CD14-positive monocyte (primary cell): ENCODE results near the gene THRB. TPM values are rescaled to one million over a fixed set of nuclear protein-coding genes. Genes with fewer than 3 reads are reported as not detected.

ENCODE experiments used
- DNase-seq, 3 donors: peaks; one replicate each; pipeline ENCODE4 v3.0.0-alpha.2; 2011 to 2022
- H2AFZ ChIP-seq: 2 replicates; pipeline ENCODE4 v1.6.0; 2012; ENCODE audit warnings: mild to moderate bottlenecking, low read depth, low read length, inconsistent platforms; ENCODE audit not compliant: insufficient read depth, poor library complexity, severe bottlenecking
- H3K27ac ChIP-seq, 2 donors: 1 replicate in 1 of 2; 2 replicates in 1 of 2; pipeline ENCODE4 v1.5.1; 2012 to 2013; ENCODE audit warnings: low read length in 2 of 2, control low read depth in 1 of 2, inconsistent platforms in 1 of 2, low read depth in 1 of 2, mild to moderate bottlenecking in 1 of 2
- H3K27me3 ChIP-seq, 2 donors: one replicate each; pipeline versions ENCODE4 v1.6.0 to v1.6.1; 2011 to 2013; ENCODE audit warnings: low read length in 2 of 2; ENCODE audit not compliant: control insufficient read depth in 2 of 2, insufficient read depth in 2 of 2
- H3K36me3 ChIP-seq, 2 donors: replicated peaks in 1 of 2; 1 replicate in 1 of 2; 2 replicates in 1 of 2; pipeline versions ENCODE4 v1.5.1 to v1.6.1; 2012 to 2013; ENCODE audit warnings: low read length in 2 of 2, control low read depth in 1 of 2, inconsistent platforms in 1 of 2, mild to moderate bottlenecking in 1 of 2; ENCODE audit not compliant: insufficient read depth in 2 of 2, control insufficient read depth in 1 of 2
- H3K4me1 ChIP-seq, 2 donors: 1 replicate in 1 of 2; 2 replicates in 1 of 2; pipeline versions ENCODE4 v1.5.1 to v1.6.1; 2012 to 2013; ENCODE audit warnings: low read length in 2 of 2, control low read depth in 1 of 2, inconsistent platforms in 1 of 2, mild to moderate bottlenecking in 1 of 2, moderate library complexity in 1 of 2; ENCODE audit not compliant: insufficient read depth in 2 of 2, control insufficient read depth in 1 of 2
- H3K4me2 ChIP-seq: replicated peaks from 2 replicates; pipeline ENCODE3; 2012; ENCODE audit warnings: low read length, moderate library complexity, mild to moderate bottlenecking; ENCODE audit not compliant: poor library complexity, severe bottlenecking; ENCODE audit errors: extremely low read depth
- H3K4me3 ChIP-seq, 3 experiments: fragments of 200-600 bp in 1 of 3; sonication (generic) in 1 of 3; replicated peaks in 1 of 3; 1 replicate in 2 of 3; 2 replicates in 1 of 3; pipeline ENCODE4 v1.5.1; 2011 to 2013; ENCODE audit warnings: low read length in 3 of 3, mild to moderate bottlenecking in 3 of 3, control low read depth in 2 of 3, low read depth in 2 of 3, inconsistent platforms in 1 of 3, moderate library complexity in 1 of 3
- H3K79me2 ChIP-seq: 2 replicates; pipeline ENCODE4 v1.6.0; 2012; ENCODE audit warnings: mild to moderate bottlenecking, control low read depth, inconsistent platforms, low read length, moderate library complexity; ENCODE audit not compliant: insufficient read depth
- H3K9ac ChIP-seq: 2 replicates; pipeline ENCODE4 v1.6.0; 2017; ENCODE audit warnings: low read length, mild to moderate bottlenecking; ENCODE audit not compliant: insufficient read depth, poor library complexity, severe bottlenecking
- H3K9me3 ChIP-seq, 2 donors: replicated peaks in 1 of 2; 1 replicate in 1 of 2; 2 replicates in 1 of 2; pipeline versions ENCODE4 v1.5.1 to v1.6.1; 2012 to 2013; ENCODE audit warnings: low read length in 2 of 2, control low read depth in 1 of 2; ENCODE audit not compliant: control insufficient read depth in 1 of 2, insufficient read depth in 1 of 2
- H4K20me1 ChIP-seq: 2 replicates; pipeline ENCODE4 v1.6.0; 2012; ENCODE audit warnings: mild to moderate bottlenecking, low read length, control low read depth, moderate library complexity; ENCODE audit not compliant: insufficient read depth
- H3K27ac Mint-ChIP-seq, 7 donors: one replicate each; pipeline ENCODE4 v1.8.0; 2020; ENCODE audit warnings: mild to moderate bottlenecking in 7 of 7, mixed read lengths in 7 of 7, moderate library complexity in 6 of 7, inconsistent platforms in 2 of 7
- H3K27me3 Mint-ChIP-seq, 3 donors: one replicate each; pipeline ENCODE4 v1.8.0; 2021 to 2022; ENCODE audit warnings: low read depth in 3 of 3, mild to moderate bottlenecking in 3 of 3, mixed read lengths in 3 of 3, moderate library complexity in 3 of 3, inconsistent platforms in 1 of 3
- H3K36me3 Mint-ChIP-seq, 2 donors: one replicate each; pipeline ENCODE4 v1.8.0; 2020; ENCODE audit warnings: mixed read lengths in 2 of 2, inconsistent platforms in 1 of 2, mild to moderate bottlenecking in 1 of 2
- H3K4me1 Mint-ChIP-seq: one replicate; pipeline ENCODE4 v1.8.0; 2020; ENCODE audit warnings: mild to moderate bottlenecking, mixed read lengths
- H3K4me3 Mint-ChIP-seq, 2 donors: one replicate each; pipeline ENCODE4 v1.8.0; 2020; ENCODE audit warnings: mild to moderate bottlenecking in 2 of 2, mixed read lengths in 2 of 2, moderate library complexity in 1 of 2
- H3K9me3 Mint-ChIP-seq, 7 donors: one replicate each; pipeline ENCODE4 v1.8.0; 2020 to 2022; ENCODE audit warnings: mixed read lengths in 7 of 7, mild to moderate bottlenecking in 6 of 7, moderate library complexity in 6 of 7, inconsistent platforms in 2 of 7
- CTCF ChIP-seq: fragments of 200-600 bp; IDR thresholded peaks from one replicate; pipeline ENCODE4 v1.8.0; 2022; ENCODE audit warnings: antibody characterized with exemption, mild to moderate bottlenecking
- WGBS: methylation state at CpG from one replicate; pipeline ENCODE4 v1.1.5; 2013; ENCODE audit warnings: missing lambda C conversion rate; ENCODE audit not compliant: insufficient coverage; 5-methylcytosine and 5-hydroxymethylcytosine counted together
- intact Hi-C, 2 donors: fragments of 100-400 bp; cut with micrococcal nuclease; formaldehyde crosslinking; loops; one replicate each; pipeline versions ENCODE4 v1.15.0 to v1.15.1; 2023
- polyA plus RNA-seq, 3 donors: library from polyadenylated mRNA; depleted of rRNA in 1 of 3; unstranded in 2 of 3; stranded (reverse) in 1 of 3; fragments of 300-500 nt in 2 of 3; fragments of >200 nt in 1 of 3; fragmentation: Illumina TruSeq in 2 of 3; gene quantifications; 1 replicate in 2 of 3; 2 replicates in 1 of 3; pipeline ENCODE4 v1.2.3, GENCODE V29; 2012 to 2021

The THRB gene
- polyA plus RNA-seq, 3 donors = 0.05 TPM; not detected in 2

GRCh38 chr3:24540821-24541220, 46.2 kb upstream of the THRB start:
- Histone ChIP-seq H3K27ac (no peak overlapping the region), H3K79me2 (no peaks in the 10 kb centered on the region), H3K4me2 (no peak overlapping the region), H3K27me3 (no peaks in the 10 kb centered on the region), H4K20me1 (no peaks in the 10 kb centered on the region), H3K36me3 (no peaks in the 10 kb centered on the region), H3K4me1 (no peaks in the 10 kb centered on the region), H3K9ac (no peak overlapping the region), H3K4me3 (no peak overlapping the region), H2AFZ (no peak overlapping the region), H3K9me3 (no peaks in the 10 kb centered on the region)
- Mint-ChIP-seq H3K9me3 (no peaks in the 10 kb centered on the region), H3K27ac (no peak overlapping the region), H3K4me1 (no peaks in the 10 kb centered on the region), H3K27me3 (peaks cover 0 to 3% (median 2%) of the 10 kb centered on the region in 3 donors), H3K36me3 (no peaks in the 10 kb centered on the region), H3K4me3 (no peak overlapping the region)
- intact Hi-C loops = no loop called here
- no peak for DNase-seq
- no peak for TF ChIP-seq CTCF
- 100% methylated on average over 1 of the region's 2 CpGs for WGBS

- H3K36me3 Mint-ChIP-seq = no peaks in the 10 kb centered on the region
- Histone ChIP-seq H3K27me3 (no peaks in the 10 kb centered on the region), H3K9me3 (no peaks in the 10 kb centered on the region), H2AFZ (no peak overlapping the region), H3K36me3 (no peaks in the 10 kb centered on the region), H4K20me1 (no peaks in the 10 kb centered on the region), H3K4me3 (no peak overlapping the region), H3K4me1 (no peaks in the 10 kb centered on the region), H3K79me2 (no peaks in the 10 kb centered on the region), H3K27ac (no peak overlapping the region), H3K9ac (no peak overlapping the region), H3K4me2 (no peak overlapping the region)
- H3K4me1 Mint-ChIP-seq = no peaks in the 10 kb centered on the region
- no peaks in the 10 kb centered on the region for H3K9me3 Mint-ChIP-seq
- H3K4me3 Mint-ChIP-seq = no peak overlapping the region
- TF ChIP-seq CTCF = no peak
- peaks cover 0 to 3% (median 2%) of the 10 kb centered on the region in 3 donors for H3K27me3 Mint-ChIP-seq
- WGBS = no CpG with 5 or more reads among the region's 2 CpGs
- intact Hi-C loops = no loop called here
- no peak for DNase-seq
- no peak overlapping the region for H3K27ac Mint-ChIP-seq
Measured at GRCh38 chr3:24539699-24540098, 45.0 kb upstream of the THRB start.
